ENCODE data around the gene NUP85.
A peak's percentile ranks its signal among the peaks of the same experiment; 100 is the strongest.
"Not testable (repeated sequence)": the region's sequence is repeated elsewhere in the genome, so short reads cannot be mapped to it uniquely, and the experiment has no call there.

The NUP85 gene, protein sequence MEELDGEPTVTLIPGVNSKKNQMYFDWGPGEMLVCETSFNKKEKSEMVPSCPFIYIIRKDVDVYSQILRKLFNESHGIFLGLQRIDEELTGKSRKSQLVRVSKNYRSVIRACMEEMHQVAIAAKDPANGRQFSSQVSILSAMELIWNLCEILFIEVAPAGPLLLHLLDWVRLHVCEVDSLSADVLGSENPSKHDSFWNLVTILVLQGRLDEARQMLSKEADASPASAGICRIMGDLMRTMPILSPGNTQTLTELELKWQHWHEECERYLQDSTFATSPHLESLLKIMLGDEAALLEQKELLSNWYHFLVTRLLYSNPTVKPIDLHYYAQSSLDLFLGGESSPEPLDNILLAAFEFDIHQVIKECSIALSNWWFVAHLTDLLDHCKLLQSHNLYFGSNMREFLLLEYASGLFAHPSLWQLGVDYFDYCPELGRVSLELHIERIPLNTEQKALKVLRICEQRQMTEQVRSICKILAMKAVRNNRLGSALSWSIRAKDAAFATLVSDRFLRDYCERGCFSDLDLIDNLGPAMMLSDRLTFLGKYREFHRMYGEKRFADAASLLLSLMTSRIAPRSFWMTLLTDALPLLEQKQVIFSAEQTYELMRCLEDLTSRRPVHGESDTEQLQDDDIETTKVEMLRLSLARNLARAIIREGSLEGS

DNA sequence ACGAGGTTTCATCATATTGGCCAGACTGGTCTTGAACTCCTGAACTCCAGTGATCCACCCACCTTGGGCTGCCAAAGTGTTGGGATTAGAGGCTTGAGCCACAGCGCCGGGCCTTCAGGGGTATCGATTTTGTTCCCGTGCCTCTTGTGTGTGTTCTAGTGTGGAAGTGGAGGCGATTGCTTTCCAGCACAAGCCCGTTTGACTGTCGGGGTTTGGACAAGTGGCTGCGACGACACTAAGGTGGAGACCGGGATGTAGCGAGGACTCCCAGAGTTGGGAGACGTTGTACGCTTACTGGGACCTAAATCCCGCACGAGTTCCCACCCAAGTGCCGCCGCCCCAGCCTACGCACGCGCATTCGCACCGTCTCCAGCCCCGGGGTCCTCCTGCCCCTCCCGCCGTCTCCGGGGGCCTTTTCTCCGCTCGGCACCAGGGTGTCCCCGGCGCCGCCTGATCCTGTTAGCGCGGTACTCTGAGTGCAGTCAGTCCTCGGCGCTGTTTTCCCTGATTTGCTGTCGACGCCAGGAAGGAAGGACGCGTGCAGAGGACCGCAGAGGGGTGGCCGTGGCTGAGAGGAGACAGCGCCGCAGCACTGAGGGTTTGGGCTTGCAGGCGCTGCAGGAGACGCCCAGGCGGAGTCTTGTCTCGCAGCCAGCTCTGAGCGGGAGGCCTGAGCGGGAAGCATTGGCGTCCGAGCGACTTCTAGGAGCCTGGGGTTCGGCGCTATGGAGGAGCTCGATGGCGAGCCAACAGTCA is at the start of gene NUP85:
NUP85 (plus strand) TSS at position 643 of the 756 bp plus-strand sequence; CDS start at position 726, 83 bp downstream.
- peak; percentile 98 for DNase-seq (ENCODE audit: low read depth)

DNA sequence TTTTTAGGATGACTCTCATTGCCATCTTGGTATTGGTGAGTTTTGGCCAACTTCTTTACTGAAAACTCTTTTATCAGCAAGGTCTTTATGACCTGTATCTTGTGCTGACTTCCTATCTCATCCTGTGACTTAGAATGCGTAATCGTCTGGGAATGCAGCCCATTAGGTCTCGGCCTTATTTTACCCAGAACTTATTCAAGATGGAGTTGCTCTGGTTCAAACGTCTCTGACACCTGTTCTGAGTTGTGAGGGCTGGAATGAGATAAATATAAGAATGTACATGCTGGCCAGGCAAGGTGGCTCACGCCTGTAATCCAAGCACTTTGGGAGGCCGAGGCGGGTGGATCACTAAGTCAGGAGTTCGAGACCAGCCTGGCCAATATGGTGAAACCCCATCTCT is 47.0 kb upstream of the NUP85 start:
- peak; percentile 60 for DNase-seq (ENCODE audit: low read depth)

DNA sequence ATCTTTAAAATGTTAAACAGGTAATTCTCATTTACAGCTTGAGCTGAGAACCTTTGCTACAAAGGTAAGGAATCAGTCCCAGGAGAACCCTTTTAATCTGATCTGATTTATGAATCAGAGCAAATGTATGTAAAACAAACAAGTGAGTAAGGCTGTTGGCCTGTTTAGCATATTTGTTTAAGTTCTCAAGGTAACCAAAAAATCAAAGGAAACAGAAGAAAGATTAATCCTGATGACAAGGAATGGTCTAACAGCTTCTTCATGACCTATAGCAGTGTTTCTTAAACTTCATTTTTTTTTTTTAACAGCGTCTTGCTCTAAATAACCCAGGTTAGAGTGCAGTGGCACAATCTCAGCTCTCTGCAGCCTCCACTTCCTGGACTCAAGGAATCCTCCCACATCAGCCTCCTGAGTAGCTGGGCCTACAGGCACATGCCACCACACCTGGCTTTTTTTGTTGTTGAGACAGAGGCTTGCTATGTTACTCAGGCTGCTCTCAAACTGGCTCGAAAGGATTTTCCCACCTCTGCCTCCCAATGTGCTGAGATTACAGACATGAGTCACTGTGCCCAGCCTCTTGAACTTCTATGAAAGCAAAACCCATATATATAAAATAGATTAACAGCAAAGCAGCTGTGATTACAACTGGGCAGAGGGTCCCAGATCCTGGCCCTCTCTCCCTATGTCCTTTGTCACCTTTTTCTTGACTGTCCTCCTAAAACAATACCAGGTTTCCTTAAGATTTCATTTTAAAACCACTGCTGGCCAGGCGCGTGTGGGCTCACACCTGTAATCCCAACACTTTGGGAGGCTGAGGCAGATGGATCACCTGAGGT is 46.1 kb upstream of the NUP85 start:
- peak; percentile 81 for DNase-seq (ENCODE audit: low read depth)

DNA sequence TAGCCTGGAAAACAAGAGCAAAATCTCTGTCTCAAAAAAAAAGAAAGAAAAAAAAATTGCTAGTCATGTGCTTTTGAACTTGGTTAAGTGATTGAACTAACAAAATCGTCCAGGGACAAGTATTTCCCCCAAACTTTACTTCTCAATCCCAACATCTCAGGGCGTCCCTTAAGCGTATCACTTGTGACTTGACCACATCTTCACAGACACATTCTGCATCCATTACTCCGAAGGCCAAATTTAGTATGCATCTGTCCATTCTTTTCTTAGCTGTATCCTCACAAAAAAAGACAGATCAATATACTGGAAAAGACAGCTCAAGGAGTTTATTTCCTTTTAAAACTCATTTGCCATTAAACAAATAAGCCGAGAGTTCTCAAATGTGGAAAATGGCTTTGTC is 45.3 kb upstream of the NUP85 start:
- DNase-seq (ENCODE audit: low read depth), result no peak

DNA sequence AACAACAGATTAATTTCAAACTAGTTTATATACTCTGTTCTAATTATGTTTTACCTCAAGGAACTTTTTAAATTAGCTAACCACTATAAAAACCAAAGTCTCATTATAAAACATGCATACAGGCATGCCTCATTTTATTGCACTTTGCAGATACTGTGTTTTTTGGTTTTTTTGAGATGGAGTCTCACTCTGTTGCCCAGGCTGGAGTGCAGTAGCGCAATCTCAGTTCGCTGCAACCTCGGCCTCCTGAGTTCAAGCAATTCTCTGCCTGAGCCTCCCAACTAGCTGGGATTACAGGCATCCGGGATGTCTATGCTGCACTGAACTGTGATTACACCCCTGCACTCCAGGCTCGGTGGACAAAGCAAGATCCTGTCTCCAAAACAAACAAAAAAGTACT is 42.4 kb upstream of the NUP85 start:
- no peak for DNase-seq (ENCODE audit: low read depth)

DNA sequence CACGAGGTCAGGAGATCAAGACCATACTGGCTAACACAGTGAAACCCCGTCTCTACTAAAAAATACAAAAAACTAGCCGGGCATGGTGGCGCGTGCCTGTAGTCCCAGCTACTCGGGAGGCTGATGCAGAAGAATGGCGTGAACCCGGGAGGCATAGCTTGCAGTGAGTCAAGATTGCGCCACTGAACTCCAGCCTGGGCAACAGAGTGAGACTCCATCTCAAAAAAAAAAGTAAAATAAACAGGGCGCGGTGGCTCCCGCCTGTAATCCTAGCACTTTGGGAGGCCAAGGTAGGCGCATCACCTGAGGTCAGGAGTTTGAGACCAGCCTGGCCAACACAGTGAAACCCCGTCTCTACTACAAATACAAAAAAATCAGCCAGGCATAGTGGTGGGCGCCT is 40.9 kb upstream of the NUP85 start:
- DNase-seq (ENCODE audit: low read depth), result not testable (repeated sequence)

DNA sequence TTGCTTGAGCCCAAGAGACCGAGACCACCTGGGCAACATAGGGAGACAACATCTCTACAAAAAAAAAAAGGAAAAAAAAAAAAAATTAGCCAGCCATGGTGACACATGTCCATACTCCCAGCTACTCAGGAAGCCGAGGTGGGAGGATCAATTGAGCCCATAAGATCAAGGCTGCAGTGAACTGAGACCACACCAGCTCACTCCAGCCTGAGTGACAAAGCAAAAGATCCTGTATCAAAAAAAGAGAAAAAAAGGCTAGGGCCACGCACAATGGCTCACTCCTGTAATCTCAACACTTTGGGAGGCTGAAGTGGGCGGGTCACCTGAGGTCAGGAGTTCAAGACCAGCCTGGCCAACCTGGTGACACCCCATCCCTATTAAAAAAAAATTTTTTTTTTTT is 36.5 kb upstream of the NUP85 start:
- no peak for DNase-seq (ENCODE audit: low read depth)

DNA sequence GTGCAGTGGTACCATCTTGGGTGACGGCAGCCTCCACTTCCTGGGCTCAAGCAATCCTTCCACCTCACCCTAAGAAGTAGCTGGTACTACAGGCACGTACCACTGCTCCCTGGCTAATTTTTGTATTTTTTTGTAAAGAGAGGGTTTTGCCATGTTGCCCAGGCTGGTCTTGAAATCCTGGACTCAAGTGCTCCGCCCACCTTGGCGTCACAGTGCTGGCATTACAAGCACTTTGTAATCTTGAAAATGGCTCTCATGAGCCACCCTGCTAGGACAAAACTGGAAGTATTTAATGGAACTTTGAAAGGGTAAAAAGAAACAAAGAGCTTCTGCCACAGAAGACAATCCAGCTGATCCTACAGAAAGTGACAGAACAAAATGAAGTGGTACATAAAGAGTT is 32.0 kb upstream of the NUP85 start:
- DNase-seq (ENCODE audit: low read depth), result no peak

DNA sequence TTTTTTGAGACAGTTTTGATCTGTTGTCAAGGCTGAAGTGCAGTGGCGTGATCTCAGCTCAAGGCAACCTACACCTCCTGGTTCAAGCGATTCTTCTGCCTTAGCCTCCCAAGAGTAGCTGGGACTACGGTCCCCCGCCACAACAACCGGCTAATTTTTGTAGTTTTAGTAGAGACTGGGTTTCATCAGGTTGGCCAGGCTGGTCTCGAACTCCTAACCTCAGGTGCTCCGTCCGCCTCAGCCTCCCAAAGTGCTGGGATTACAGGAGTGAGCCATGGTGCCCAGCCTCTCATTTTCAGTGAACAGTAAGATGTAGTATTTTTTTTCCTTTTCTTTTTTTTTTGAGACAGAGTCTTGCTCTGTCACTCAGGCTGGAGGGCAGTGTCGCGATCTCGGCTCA is 30.5 kb upstream of the NUP85 start:
- DNase-seq (ENCODE audit: low read depth), result no peak

DNA sequence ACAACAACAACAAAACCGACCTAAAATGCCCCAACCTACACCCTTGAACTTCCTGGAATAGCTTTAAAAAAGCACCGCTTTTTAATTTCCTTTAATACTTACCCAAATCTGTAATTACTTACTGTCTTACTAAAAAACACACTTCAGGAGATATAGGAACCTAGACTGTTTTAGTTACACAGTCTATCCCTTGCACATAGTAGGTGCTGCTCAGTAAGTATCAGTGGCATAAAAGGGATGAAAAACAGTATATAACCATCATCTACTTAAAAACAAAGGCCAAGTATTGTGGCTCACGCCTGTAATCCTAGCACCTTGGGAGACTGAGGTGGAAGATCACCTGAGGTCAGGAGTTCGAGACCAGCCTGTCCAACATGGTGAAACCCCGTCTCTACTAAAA is 28.9 kb upstream of the NUP85 start:
- DNase-seq (ENCODE audit: low read depth), result no peak

DNA sequence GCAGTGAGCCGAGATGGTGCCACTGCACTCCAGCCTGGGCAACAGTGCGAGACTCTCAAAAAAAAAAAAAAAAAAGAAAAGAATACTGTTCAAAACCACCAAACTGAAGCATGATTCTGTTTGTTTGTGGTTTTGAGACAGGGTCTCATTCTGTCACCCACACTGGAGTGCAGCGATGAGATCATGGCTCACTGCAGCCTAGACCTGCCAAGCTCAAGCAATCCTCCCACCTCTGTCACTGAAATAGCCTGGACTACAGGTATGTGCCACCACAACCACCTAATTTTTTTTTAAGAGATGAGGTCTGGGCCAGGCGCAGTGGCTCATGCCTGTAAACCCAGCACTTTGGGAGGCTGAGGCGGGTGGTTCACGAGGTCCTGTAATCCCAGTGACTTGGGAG is 27.0 kb upstream of the NUP85 start:
- DNase-seq (ENCODE audit: low read depth), result no peak

DNA sequence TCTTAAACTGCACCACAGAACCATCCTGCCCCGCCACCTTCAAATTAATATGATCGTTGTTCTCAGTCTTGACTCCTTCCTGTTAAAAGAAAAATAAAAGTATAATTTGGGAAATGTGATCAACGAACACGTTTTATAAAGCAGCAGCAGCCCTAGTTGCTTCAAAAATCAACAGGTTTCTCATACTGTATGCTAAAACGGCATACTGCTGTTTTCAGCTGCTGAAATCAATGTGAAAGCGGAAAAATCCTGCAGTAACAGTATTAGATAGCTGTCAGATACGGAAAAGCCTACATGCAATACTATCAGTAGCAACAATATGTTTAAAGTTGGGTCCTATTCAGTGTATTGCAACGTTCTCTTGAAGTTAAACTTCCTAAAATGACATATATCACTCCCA is 24.4 kb upstream of the NUP85 start:
- DNase-seq (ENCODE audit: low read depth), result no peak

DNA sequence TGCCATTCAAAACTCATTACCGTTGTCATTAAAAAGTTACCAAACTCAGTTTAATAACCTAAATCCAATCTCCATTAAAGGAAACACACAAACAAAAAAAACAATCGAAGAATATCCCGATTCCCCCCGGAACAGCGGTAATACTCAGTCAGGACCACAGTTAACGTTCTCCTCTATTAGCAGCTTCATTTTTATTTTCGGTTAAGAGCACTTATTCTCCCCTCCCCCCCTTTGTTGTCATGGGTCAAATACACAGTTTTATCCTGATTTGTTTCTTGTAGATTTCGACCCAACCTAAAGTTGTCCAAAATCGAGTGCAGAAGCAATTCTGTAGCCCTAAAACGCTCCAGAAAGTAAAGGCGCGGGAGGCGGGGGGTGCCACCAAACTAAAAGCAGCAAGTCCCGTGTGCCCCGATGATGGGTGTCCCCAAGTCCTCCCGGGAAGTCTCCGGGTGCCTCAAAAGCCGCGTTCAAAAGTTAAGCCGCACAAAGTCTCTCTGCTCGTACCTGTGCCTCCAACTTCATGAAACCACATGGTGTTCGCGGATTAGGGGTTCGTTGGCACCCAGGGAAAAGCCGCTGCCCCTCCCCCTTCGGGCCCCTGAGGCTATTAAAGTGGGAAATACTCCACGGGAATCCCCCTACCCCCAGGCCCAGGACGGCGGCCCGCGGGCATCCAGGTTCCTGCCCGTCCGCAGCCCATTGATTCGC is 23.7 kb upstream of the NUP85 start:
- peak; percentile 39 for DNase-seq (ENCODE audit: low read depth)

DNA sequence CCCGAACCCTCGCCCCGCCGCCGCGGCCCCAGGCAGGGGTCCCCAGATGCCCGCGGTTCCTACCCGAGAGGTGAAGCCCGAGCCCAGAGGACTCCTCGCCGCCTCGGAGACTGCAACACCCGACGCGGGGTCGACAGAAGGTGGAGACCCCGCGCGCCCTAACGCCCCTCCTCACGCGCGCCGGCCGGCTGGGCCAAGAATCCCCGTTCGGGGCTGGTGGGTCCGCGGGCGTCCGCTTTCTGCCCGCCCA is 23.2 kb upstream of the NUP85 start:
- DNase-seq (ENCODE audit: low read depth), result no peak

DNA sequence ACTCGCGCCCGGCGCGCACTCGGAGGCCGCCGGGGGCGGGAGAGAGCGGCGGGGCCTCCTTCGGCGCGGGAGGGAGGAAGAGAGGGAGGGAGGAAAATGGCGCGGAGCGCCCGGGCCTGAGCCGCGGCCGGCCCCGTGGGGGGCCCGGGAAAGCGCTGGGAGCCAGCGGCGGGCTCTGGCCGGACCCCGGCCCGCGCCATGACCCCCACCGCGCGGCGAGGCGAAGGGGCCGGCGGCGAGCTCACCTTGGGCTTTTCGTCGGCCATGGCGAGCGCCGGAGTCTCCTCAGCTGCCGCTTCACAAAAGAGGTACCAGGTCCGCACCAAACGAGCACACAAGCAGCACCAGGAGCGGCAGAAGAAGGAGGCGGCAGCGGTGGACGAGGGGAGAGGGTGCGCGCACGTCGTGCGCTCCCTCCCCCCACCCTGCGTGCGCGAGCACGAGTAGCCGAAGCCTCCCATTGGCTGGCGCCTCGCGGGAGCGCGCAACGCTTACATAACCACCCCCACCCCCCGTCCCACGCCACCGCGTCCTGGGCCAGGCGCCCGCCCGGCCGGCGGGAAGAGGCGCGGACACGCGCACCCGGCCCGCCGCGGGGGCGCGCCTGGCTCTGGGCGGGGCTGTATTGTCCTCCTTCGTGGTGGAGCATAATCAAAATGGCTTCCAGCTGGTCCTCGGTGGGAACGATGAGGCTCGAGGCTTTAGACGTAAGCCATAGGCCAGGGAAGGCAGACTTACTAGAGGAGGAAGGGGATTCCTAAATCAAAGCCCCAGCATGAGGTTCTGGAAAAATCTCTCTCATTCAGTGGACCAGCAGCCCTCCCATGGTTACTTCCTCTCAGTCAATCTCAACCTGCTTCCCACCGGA is 22.7 kb upstream of the NUP85 start, which contains the start of gene SUMO2:
SUMO2 (minus strand) TSS at position 391 of the 868 bp plus-strand sequence; CDS start at position 266, 125 bp downstream.
- peak; percentile 97 for DNase-seq (ENCODE audit: low read depth)

DNA sequence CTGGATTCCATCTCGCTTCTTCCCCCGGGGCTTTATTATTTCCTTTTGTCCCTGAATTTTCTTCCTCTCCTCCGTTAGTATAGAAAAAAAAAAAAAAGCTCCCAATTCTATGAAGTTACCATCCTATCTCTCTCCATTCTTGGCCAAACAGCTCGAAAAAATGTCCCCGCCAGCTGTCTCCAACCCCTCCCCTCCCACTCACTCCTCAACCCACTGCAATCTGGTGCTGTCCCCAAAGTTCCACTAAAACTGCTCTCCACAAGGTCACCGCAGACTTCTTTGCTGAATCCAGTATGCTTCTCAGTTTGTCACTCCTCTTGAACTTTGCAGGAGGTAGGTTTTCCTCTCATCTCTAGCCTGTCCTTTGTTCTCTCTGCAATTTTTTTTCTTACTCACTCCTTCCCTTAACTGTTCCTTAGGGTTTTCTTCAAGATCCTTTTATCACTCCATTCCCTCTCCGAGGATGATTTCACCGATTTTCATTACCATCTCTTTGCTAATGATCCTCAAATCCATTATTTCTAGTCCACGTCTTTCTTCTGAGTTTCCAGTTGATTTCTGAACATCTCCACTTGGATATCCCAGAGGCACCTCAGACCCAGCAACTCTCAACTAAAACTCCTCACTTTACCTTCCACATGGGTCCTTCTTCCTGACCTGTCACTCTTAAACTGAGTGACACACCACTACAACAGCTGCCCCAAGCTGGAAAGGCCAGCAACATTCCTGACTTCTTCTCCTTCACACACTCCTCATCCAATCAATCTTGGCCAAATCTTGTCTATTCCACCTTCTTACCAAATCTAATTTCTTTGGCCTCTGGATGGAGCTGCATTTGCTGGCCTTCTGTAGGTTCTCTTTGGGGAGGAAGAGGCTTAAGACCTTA is 21.2 kb upstream of the NUP85 start:
- no peak for DNase-seq (ENCODE audit: low read depth)

DNA sequence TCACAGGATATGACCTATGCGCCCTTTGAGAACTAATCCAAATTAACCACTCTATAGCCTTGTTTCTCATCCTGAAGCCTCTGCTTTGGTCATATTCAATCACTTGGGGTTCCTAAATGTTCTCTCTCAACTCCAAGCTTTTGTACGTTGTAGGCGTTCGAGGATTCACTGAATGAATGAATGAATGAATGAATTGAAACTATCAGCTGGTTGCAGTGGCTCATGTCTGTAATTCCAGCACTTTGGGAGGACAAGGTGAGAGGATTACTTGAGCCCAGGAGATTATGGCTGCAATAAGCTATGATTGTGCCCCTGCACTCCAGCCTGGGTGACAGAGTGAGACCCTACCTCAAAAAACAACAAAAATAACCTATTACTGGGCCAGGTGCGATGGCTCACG is 16.9 kb upstream of the NUP85 start:
- DNase-seq (ENCODE audit: low read depth), result no peak

DNA sequence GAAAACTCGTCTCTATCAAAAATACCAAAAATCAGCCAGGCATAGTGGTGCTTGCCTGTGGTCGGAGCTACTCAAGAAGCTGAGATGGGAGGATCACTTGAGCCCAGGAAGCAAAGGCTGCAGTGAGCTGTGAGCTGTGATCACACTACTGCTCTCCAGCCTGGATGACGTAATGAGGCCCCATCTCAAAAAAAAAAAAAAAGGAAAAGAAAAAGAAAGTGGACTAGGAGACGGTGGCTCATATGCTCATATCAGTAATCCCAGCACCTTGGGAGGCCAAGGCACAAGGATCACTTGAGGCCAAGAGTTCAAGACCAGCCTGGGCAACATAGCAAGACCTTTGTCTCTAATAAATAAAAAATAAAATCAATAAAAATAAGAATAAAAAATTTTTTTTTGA is 13.9 kb upstream of the NUP85 start:
- DNase-seq (ENCODE audit: low read depth), result peak; percentile 33

DNA sequence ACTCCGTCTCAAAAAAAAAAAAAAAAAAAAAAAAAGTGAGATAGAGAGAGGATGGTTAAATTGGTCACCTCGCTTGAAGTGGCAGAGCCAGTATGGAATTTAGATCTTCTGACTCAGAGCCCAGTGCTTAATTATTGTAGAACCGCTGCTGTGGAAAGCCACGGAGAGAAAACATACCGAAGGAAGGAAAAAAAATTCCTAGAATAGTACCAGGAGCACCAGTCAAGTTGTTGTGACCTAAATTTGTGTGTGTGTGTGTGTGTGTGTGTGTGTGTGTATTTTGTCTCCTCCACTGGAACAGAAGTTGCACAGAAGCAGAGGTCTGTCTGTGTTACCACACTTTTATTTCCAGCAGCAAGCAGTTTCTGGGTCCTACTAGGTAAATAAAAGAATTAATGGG is 10.6 kb upstream of the NUP85 start:
- DNase-seq (ENCODE audit: low read depth), result peak; percentile 23

Measured in ELR (cell line).